Activated CD4-positive, alpha-beta memory T cell treated with anti-CD3 and anti-CD28 coated beads for 36 hours (primary cell): Measurements from ENCODE around the gene FGF12. TPM values are rescaled to one million over a fixed set of nuclear protein-coding genes. Genes with fewer than 3 reads are reported as not detected.
"Not testable (repeated sequence)": the region's sequence is repeated elsewhere in the genome, so short reads cannot be mapped to it uniquely, and the experiment has no call there.

Experiments
- CTCF ChIA-PET: fragments of 350-600 bp; sonication (Branson Sonifier 250); formaldehyde crosslinking; loops from one replicate; lab custom pipeline; 2021; ENCODE audit warnings: antibody characterized with exemption, inconsistent platforms; lab: Charles Lee
- POLR2A ChIA-PET: fragments of 350-600 bp; sonication (Branson Sonifier 250); formaldehyde crosslinking; loops from one replicate; lab custom pipeline; 2021; ENCODE audit warnings: antibody characterized with exemption; lab: Charles Lee
- DNase-seq: peaks from one replicate; pipeline ENCODE4 v3.0.0-alpha.2; 2020
- H3K27ac Mint-ChIP-seq: one replicate; pipeline ENCODE4 v1.8.0; 2021; ENCODE audit warnings: mixed read lengths
- H3K27me3 Mint-ChIP-seq: one replicate; pipeline ENCODE4 v1.8.0; 2021; ENCODE audit warnings: mixed read lengths
- H3K36me3 Mint-ChIP-seq: one replicate; pipeline ENCODE4 v1.8.0; 2021; ENCODE audit warnings: mixed read lengths
- H3K4me1 Mint-ChIP-seq: one replicate; pipeline ENCODE4 v1.8.0; 2021; ENCODE audit warnings: low read depth, mixed read lengths
- H3K4me3 Mint-ChIP-seq: one replicate; pipeline ENCODE4 v1.8.0; 2021; ENCODE audit warnings: mild to moderate bottlenecking, mixed read lengths
- H3K9me3 Mint-ChIP-seq: one replicate; pipeline ENCODE4 v1.8.0; 2021; ENCODE audit warnings: mixed read lengths
- intact Hi-C: fragments of 100-400 bp; cut with micrococcal nuclease; formaldehyde crosslinking; loops from one replicate; pipeline ENCODE4 v1.15.1; 2023
- total RNA-seq, 2 experiments: library from RNA; stranded (reverse); gene quantifications; one replicate each; pipeline ENCODE4 v1.2.3, GENCODE V29; 2021

The FGF12 gene
- total RNA-seq, 2 experiments from 2014 or later: not detected

- intact Hi-C loops: no loop called here
- Mint-ChIP-seq H3K27ac (no peak overlapping the region), H3K4me3 (no peak overlapping the region), H3K27me3 (peaks cover 3% of the 10 kb centered on the region), H3K36me3 (no peaks in the 10 kb centered on the region), H3K4me1 (no peaks in the 10 kb centered on the region), H3K9me3 (no peaks in the 10 kb centered on the region)
- no peak for DNase-seq
- ChIA-PET POLR2A (no interaction called here), CTCF (no interaction called here)
Observed at GRCh38 chr3:192620275-192620674, 107.1 kb downstream of the FGF12 start.

- Mint-ChIP-seq H3K27ac (no peak overlapping the region), H3K27me3 (peaks cover 3% of the 10 kb centered on the region), H3K4me1 (no peaks in the 10 kb centered on the region), H3K4me3 (no peak overlapping the region), H3K36me3 (no peaks in the 10 kb centered on the region), H3K9me3 (no peaks in the 10 kb centered on the region)
- ChIA-PET POLR2A (no interaction called here), CTCF (no interaction called here)
- DNase-seq: no peak
- intact Hi-C loops: no loop called here
Observed at GRCh38 chr3:192611411-192611810, 115.9 kb downstream of the FGF12 start.

- no peak for DNase-seq
- Mint-ChIP-seq H3K27ac (no peak overlapping the region), H3K36me3 (no peaks in the 10 kb centered on the region), H3K4me1 (no peaks in the 10 kb centered on the region), H3K27me3 (no peaks in the 10 kb centered on the region), H3K4me3 (no peak overlapping the region), H3K9me3 (peaks cover 2% of the 10 kb centered on the region)
- intact Hi-C loops: no loop called here
- POLR2A ChIA-PET: no interaction called here
- CTCF ChIA-PET: no interaction called here
Observed at GRCh38 chr3:192608726-192609600, 118.4 kb downstream of the FGF12 start.

- Mint-ChIP-seq H3K4me3 (no peak overlapping the region), H3K27ac (no peak overlapping the region), H3K27me3 (no peaks in the 10 kb centered on the region), H3K9me3 (peaks cover 12% of the 10 kb centered on the region), H3K4me1 (no peaks in the 10 kb centered on the region), H3K36me3 (no peaks in the 10 kb centered on the region)
- POLR2A ChIA-PET: no interaction called here
- no peak for DNase-seq
- CTCF ChIA-PET: no interaction called here
- intact Hi-C loops: no loop called here
Observed at GRCh38 chr3:192607798-192608197, 119.5 kb downstream of the FGF12 start.

GRCh38 chr3:192597913-192598312, 129.4 kb downstream of the FGF12 start:
- Mint-ChIP-seq H3K4me3 (no peak overlapping the region), H3K27ac (no peak overlapping the region), H3K4me1 (no peaks in the 10 kb centered on the region), H3K27me3 (peaks cover 3% of the 10 kb centered on the region), H3K36me3 (no peaks in the 10 kb centered on the region), H3K9me3 (peaks cover 16% of the 10 kb centered on the region)
- intact Hi-C loops: no loop called here
- DNase-seq: no peak
- POLR2A ChIA-PET: no interaction called here
- CTCF ChIA-PET: no interaction called here

- no peak for DNase-seq
- Mint-ChIP-seq H3K4me3 (no peak overlapping the region), H3K27ac (no peak overlapping the region), H3K9me3 (peaks cover 15% of the 10 kb centered on the region), H3K27me3 (peaks cover 3% of the 10 kb centered on the region), H3K36me3 (no peaks in the 10 kb centered on the region), H3K4me1 (no peaks in the 10 kb centered on the region)
- ChIA-PET POLR2A (no interaction called here), CTCF (no interaction called here)
- intact Hi-C loops: no loop called here
Observed at GRCh38 chr3:192597506-192597905, 129.8 kb downstream of the FGF12 start.

- no peak for DNase-seq
- no peaks in the 10 kb centered on the region for H3K27me3 Mint-ChIP-seq
- ChIA-PET POLR2A (no interaction called here), CTCF (no interaction called here)
- no peaks in the 10 kb centered on the region for H3K36me3 Mint-ChIP-seq
- no peaks in the 10 kb centered on the region for H3K4me1 Mint-ChIP-seq
- intact Hi-C loops: no loop called here
- no peak overlapping the region for H3K4me3 Mint-ChIP-seq
- no peak overlapping the region for H3K27ac Mint-ChIP-seq
- H3K9me3 Mint-ChIP-seq: peaks cover 3% of the 10 kb centered on the region
Observed at GRCh38 chr3:192578729-192579128, 148.6 kb downstream of the FGF12 start.

- Mint-ChIP-seq H3K4me3 (no peak overlapping the region), H3K27ac (no peak overlapping the region), H3K36me3 (no peaks in the 10 kb centered on the region), H3K9me3 (peaks cover 3% of the 10 kb centered on the region), H3K27me3 (no peaks in the 10 kb centered on the region), H3K4me1 (no peaks in the 10 kb centered on the region)
- DNase-seq: no peak
- intact Hi-C loops: no loop called here
- ChIA-PET CTCF (no interaction called here), POLR2A (no interaction called here)
Observed at GRCh38 chr3:192577811-192578210, 149.5 kb downstream of the FGF12 start.

GRCh38 chr3:192577271-192577670, 150.1 kb downstream of the FGF12 start:
- CTCF ChIA-PET: no interaction called here
- Mint-ChIP-seq H3K27ac (no peak overlapping the region), H3K4me3 (no peak overlapping the region), H3K4me1 (no peaks in the 10 kb centered on the region), H3K36me3 (no peaks in the 10 kb centered on the region), H3K27me3 (no peaks in the 10 kb centered on the region), H3K9me3 (peaks cover 3% of the 10 kb centered on the region)
- intact Hi-C loops: no loop called here
- no peak for DNase-seq
- POLR2A ChIA-PET: no interaction called here

GRCh38 chr3:192576704-192577103, 150.6 kb downstream of the FGF12 start:
- CTCF ChIA-PET, H3K27me3 Mint-ChIP-seq, H3K27ac Mint-ChIP-seq, DNase-seq, H3K4me1 Mint-ChIP-seq, POLR2A ChIA-PET, H3K36me3 Mint-ChIP-seq, H3K4me3 Mint-ChIP-seq, H3K9me3 Mint-ChIP-seq, intact Hi-C loops: not testable (repeated sequence)

- CTCF ChIA-PET: no interaction called here
Observed at GRCh38 chr3:192575879-192576506, 151.3 kb downstream of the FGF12 start.

GRCh38 chr3:192573240-192573639, 154.1 kb downstream of the FGF12 start:
- no peak overlapping the region for H3K27ac Mint-ChIP-seq
- intact Hi-C loops: no loop called here
- peaks cover 9% of the 10 kb centered on the region for H3K27me3 Mint-ChIP-seq
- H3K9me3 Mint-ChIP-seq: peaks cover 3% of the 10 kb centered on the region
- ChIA-PET POLR2A (no interaction called here), CTCF (no interaction called here)
- H3K36me3 Mint-ChIP-seq: no peaks in the 10 kb centered on the region
- H3K4me3 Mint-ChIP-seq: no peak overlapping the region
- peaks cover 8% of the 10 kb centered on the region for H3K4me1 Mint-ChIP-seq
- DNase-seq: no peak

More at GRCh38 chr3:192575879-192576506, 151.3 kb downstream of the FGF12 start:
- H3K36me3 Mint-ChIP-seq: no peaks in the 10 kb centered on the region
- intact Hi-C loops: no loop called here
- no peak for DNase-seq
- no peak overlapping the region for H3K27ac Mint-ChIP-seq
- no peak overlapping the region for H3K4me3 Mint-ChIP-seq
- H3K9me3 Mint-ChIP-seq: peaks cover 3% of the 10 kb centered on the region
- peaks cover 5% of the 10 kb centered on the region for H3K27me3 Mint-ChIP-seq
- POLR2A ChIA-PET: no interaction called here
- H3K4me1 Mint-ChIP-seq: peaks cover 7% of the 10 kb centered on the region
